K562 (cell line): Measurements from ENCODE around the gene PGM5. TPM values are rescaled to one million over a fixed set of nuclear protein-coding genes. Genes with fewer than 3 reads are reported as not detected.

Experiments used
- ATAC-seq: fragments of 200-7000 bp; cut with Tn5 transposase; 3 replicates; pipeline ENCODE4 v1.9.1; 2020; ENCODE audit warnings: moderate library complexity
- BruUV-seq: library from RNA; stranded (reverse); fragments of 400-500 nt; replicated peaks from 2 replicates; lab custom pipeline; 2021; lab: Mats Ljungman, UMichigan
- CTCF ChIA-PET: fragments of 300-600 bp; formaldehyde crosslinking; extraction: SDS; loops from one replicate; lab custom pipeline; 2021; ENCODE audit warnings: low intra/inter-chr PET ratio; lab: Yijun Ruan, JAX
- POLR2A ChIA-PET: fragments of 300-600, 350-650 bp; sonication (Branson Sonifier 250); formaldehyde crosslinking; extraction: SDS; loops from one replicate; lab custom pipeline; 2021; ENCODE audit warnings: antibody characterized with exemption, inconsistent platforms; lab: Yijun Ruan, JAX
- DNase-seq, 4 experiments: peaks; one replicate each; pipeline versions ENCODE4 v3.0.0 to v3.0.0-alpha.2; 2011 to 2018; ENCODE audit warnings: low spot score in 3 of 4, mixed read lengths in 3 of 4; ENCODE audit errors: extremely low read depth in 1 of 4
- FAIRE-seq: peaks from 2 replicates; lab custom pipeline; 2011; peaks lifted over from hg19 to GRCh38; lab: Jason Lieb, UNC
- H2AFZ ChIP-seq: 2 replicates; pipeline ENCODE4 v1.6.0; 2011; ENCODE audit warnings: low read depth, low read length, control low read depth, inconsistent platforms
- H3K27ac ChIP-seq: fragments of 200-600 bp; 3 replicates; pipeline ENCODE4 v1.8.0; 2011; ENCODE audit warnings: low read depth, mild to moderate bottlenecking, control low read depth, inconsistent platforms, low read length, moderate library complexity, mixed read lengths; ENCODE audit errors: extremely low read depth
- H3K27me3 ChIP-seq, 2 experiments: fragments of 300-600 bp in 1 of 2; 2 replicates in 1 of 2; 3 replicates in 1 of 2; pipeline versions ENCODE4 v1.6.0 to v1.8.0; 2011; ENCODE audit warnings: inconsistent platforms in 2 of 2, low read length in 2 of 2, mild to moderate bottlenecking in 1 of 2, mixed read lengths in 1 of 2, moderate library complexity in 1 of 2; ENCODE audit not compliant: control insufficient read depth in 2 of 2, insufficient read depth in 2 of 2
- H3K36me3 ChIP-seq: fragments of 300-600 bp; 3 replicates; pipeline ENCODE4 v1.8.0; 2011; ENCODE audit warnings: mild to moderate bottlenecking, low read length, inconsistent platforms; ENCODE audit not compliant: control insufficient read depth, insufficient read depth
- H3K4me1 ChIP-seq, 2 experiments: fragments of 200-600 bp in 1 of 2; replicated peaks in 1 of 2; 2 replicates in 1 of 2; 3 replicates in 1 of 2; pipeline versions ENCODE4 v1.5.1 to v1.8.0; 2011; ENCODE audit warnings: inconsistent platforms in 2 of 2, low read length in 2 of 2, mild to moderate bottlenecking in 1 of 2, mixed read lengths in 1 of 2, moderate library complexity in 1 of 2; ENCODE audit not compliant: control insufficient read depth in 2 of 2, insufficient read depth in 2 of 2
- H3K4me2 ChIP-seq: 2 replicates; pipeline ENCODE4 v1.6.1; 2011; ENCODE audit warnings: low read length, control low read depth, inconsistent platforms, mixed read lengths; ENCODE audit not compliant: insufficient read depth
- H3K4me3 ChIP-seq: fragments of 200-600 bp; sonication (generic), shearing (Covaris generic); 2 replicates; pipeline ENCODE4 v1.5.1; 2016; ENCODE audit warnings: control low read depth, inconsistent platforms
- H3K79me2 ChIP-seq: fragments of 200-600 bp; 3 replicates; pipeline ENCODE4 v1.8.0; 2011; ENCODE audit warnings: low read length, inconsistent platforms; ENCODE audit not compliant: control insufficient read depth, insufficient read depth
- H3K9ac ChIP-seq, 2 experiments: 2 replicates each; pipeline versions ENCODE4 v1.6.0 to v1.6.1; 2011; ENCODE audit warnings: low read depth in 2 of 2, low read length in 2 of 2, control low read depth in 1 of 2, inconsistent platforms in 1 of 2, mild to moderate bottlenecking in 1 of 2, mixed read lengths in 1 of 2; ENCODE audit not compliant: insufficient read depth in 1 of 2
- H3K9me1 ChIP-seq: one replicate; pipeline ENCODE4 v1.6.0; 2011; ENCODE audit warnings: inconsistent platforms, mild to moderate bottlenecking, low read length, moderate library complexity; ENCODE audit not compliant: control insufficient read depth, insufficient read depth
- H3K9me3 ChIP-seq: replicated peaks from 2 replicates; pipeline ENCODE4 v1.5.1; 2011; ENCODE audit warnings: low read depth, low read length, inconsistent platforms; ENCODE audit not compliant: control insufficient read depth, insufficient read depth
- H4K20me1 ChIP-seq: replicated peaks from 2 replicates; pipeline ENCODE4 v1.6.1; 2011; ENCODE audit warnings: low read length, inconsistent platforms, mixed read lengths; ENCODE audit not compliant: control insufficient read depth, insufficient read depth
- CREM ChIP-seq: IDR thresholded peaks from 2 replicates; pipeline ENCODE4 v1.6.1; 2014; ENCODE audit warnings: antibody characterized with exemption, low read depth
- GABPB1 ChIP-seq: sonication (generic); formaldehyde crosslinking; IDR thresholded peaks from 2 replicates; pipeline ENCODE4 v1.8.0; 2022; ENCODE audit warnings: mild to moderate bottlenecking, missing genetic modification reagents
- IRF1 ChIP-seq: sonication (generic); formaldehyde crosslinking; IDR thresholded peaks from 2 replicates; pipeline ENCODE4 v1.8.0; 2022; ENCODE audit warnings: missing genetic modification reagents, mild to moderate bottlenecking, borderline replicate concordance
- L3MBTL2 ChIP-seq: fragments of 450-650 bp; IDR thresholded peaks from 2 replicates; pipeline ENCODE4 v1.6.1; 2016; ENCODE audit warnings: mild to moderate bottlenecking, moderate library complexity
- NFRKB ChIP-seq: fragments of 450-650 bp; IDR thresholded peaks from 2 replicates; pipeline ENCODE4 v1.6.1; 2016; ENCODE audit warnings: low read depth
- SIX5 ChIP-seq, 2 experiments: IDR thresholded peaks; 2 replicates each; pipeline ENCODE4 v1.6.1; 2011; ENCODE audit warnings: low read length in 2 of 2, borderline replicate concordance in 1 of 2, low read depth in 1 of 2, mild to moderate bottlenecking in 1 of 2, moderate library complexity in 1 of 2; ENCODE audit not compliant: insufficient read depth in 1 of 2
- TSC22D4 ChIP-seq: fragments of 450-650 bp; IDR thresholded peaks from 2 replicates; pipeline ENCODE4 v1.6.1; 2016; ENCODE audit warnings: missing genetic modification characterization, missing biosample characterization, control low read depth
- YY1 ChIP-seq, 3 experiments: IDR thresholded peaks; 2 replicates each; pipeline ENCODE4 v1.6.1; 2011; ENCODE audit warnings: low read length in 2 of 3, mild to moderate bottlenecking in 2 of 3, moderate library complexity in 2 of 3, borderline replicate concordance in 1 of 3, control low read depth in 1 of 3, low read depth in 1 of 3; ENCODE audit not compliant: insufficient read depth in 3 of 3, insufficient replicate concordance in 2 of 3, control insufficient read depth in 1 of 3, insufficient read length in 1 of 3; ENCODE audit errors: extremely low read depth in 1 of 3
- ZEB2 ChIP-seq: fragments of 450-650 bp; IDR thresholded peaks from 2 replicates; pipeline ENCODE4 v1.6.1; 2016
- ZNF280B ChIP-seq: fragments of 250-450 bp; sonication (Bioruptor Pico); IDR thresholded peaks from 2 replicates; pipeline ENCODE4 v1.5.1; 2021; ENCODE audit warnings: mild to moderate bottlenecking
- ZNF449 ChIP-seq: fragments of 250-450 bp; sonication (Bioruptor Pico); IDR thresholded peaks from 2 replicates; pipeline ENCODE4 v1.8.0; 2022; ENCODE audit warnings: moderate library complexity, mild to moderate bottlenecking, inconsistent platforms
- ZNF695 ChIP-seq: fragments of 450-650 bp; formaldehyde crosslinking; IDR thresholded peaks from 2 replicates; pipeline ENCODE4 v1.4.0; 2020; ENCODE audit warnings: mild to moderate bottlenecking, moderate library complexity
- in situ Hi-C: fragments of 300-500 bp; cut with MboI; formaldehyde crosslinking; loops from 4 replicates; pipeline ENCODE4 v1.15.0; 2018; ENCODE audit warnings: inconsistent platforms, mixed read lengths
- intact Hi-C: fragments of 100-400 bp; cut with micrococcal nuclease; formaldehyde crosslinking; loops from 2 replicates; pipeline ENCODE4 v1.14.2; 2022
- polyA plus RNA-seq, 8 experiments: library from polyadenylated mRNA; depleted of rRNA in 4 of 8; stranded (reverse) in 5 of 8; unstranded in 3 of 8; fragments of >200 nt; fragmentation: Nextera tagmentation in 2 of 8; fragmentation: Illumina TruSeq in 1 of 8; extraction: Ambion mirVana in 2 of 8; extraction: Trizol in 1 of 8; gene quantifications; 2 replicates each; pipeline versions ENCODE4 v1.2.1 to v1.2.3, GENCODE V29; 2011 to 2014; ENCODE audit warnings: inconsistent platforms in 1 of 8, missing spikeins in 1 of 8
- total RNA-seq, 7 experiments: library from RNA; depleted of rRNA in 6 of 7; stranded (reverse); fragments of >200 nt in 6 of 7; fragmentation: Illumina TruSeq in 2 of 7; extraction: Trizol in 2 of 7; gene quantifications; 2 replicates each; pipeline versions ENCODE4 v1.2.1 to v1.2.3, GENCODE V29; 2011 to 2021; ENCODE audit warnings: low replicate concordance in 1 of 7
- TF ChIP-seq, protein P1 (sequence below): fragments of 450-650 bp; IDR thresholded peaks from 2 replicates; pipeline ENCODE4 v1.6.1; 2017; ENCODE audit warnings: antibody characterized with exemption, mild to moderate bottlenecking
- TF ChIP-seq, protein P2 (sequence below): fragments of 250-450 bp; sonication (Bioruptor Pico); IDR thresholded peaks from 2 replicates; pipeline ENCODE4 v1.8.0; 2021; ENCODE audit warnings: borderline replicate concordance, mild to moderate bottlenecking, moderate library complexity; ENCODE audit not compliant: poor library complexity, severe bottlenecking

PGM5 gene
- total and polyA plus RNA-seq, 9 of the 15 experiments (the other 6 are each of a cell fraction or from before 2014, with no cell fraction given), result 0.03 to 0.24 (median 0.15) TPM; not detected in 1

DNA sequence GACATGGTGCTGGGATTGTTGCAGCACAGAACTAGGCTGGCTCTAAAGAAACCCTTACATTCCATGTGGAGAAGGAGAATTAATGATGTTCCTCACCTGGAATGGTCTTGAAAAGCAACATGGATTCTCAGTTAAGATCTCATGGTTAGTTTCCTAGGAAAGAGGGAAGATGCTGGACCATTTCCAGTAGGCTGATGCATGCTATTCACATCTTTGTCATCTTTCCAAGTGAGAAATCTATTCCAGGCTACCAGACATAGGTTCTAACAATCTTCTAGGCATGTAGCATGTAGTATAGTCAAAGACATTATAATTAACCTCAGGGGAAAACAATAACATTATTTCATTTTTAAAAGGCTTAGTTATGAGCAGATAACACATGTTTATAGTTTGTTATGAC lies 139.9 kb downstream of the PGM5 start:
- Histone ChIP-seq H3K4me3 (no peak overlapping the region), H4K20me1 (no peaks in the 10 kb centered on the region), H3K27ac (no peak overlapping the region), H3K9me3 (no peaks in the 10 kb centered on the region), H3K79me2 (no peaks in the 10 kb centered on the region), H3K4me1 (no peaks in the 10 kb centered on the region), H3K27me3 (no peaks in the 10 kb centered on the region; a peak in 1 of 5 replicates), H2AFZ (no peak overlapping the region), H3K9ac (no peak overlapping the region), H3K9me1 (no peaks in the 10 kb centered on the region), H3K36me3 (no peaks in the 10 kb centered on the region), H3K4me2 (no peak overlapping the region)
- no peak for FAIRE-seq
- ChIA-PET CTCF (no interaction called here), POLR2A (no interaction called here)
- intact Hi-C loops, result no loop called here
- in situ Hi-C loops, result no loop called here
- no peak for DNase-seq
- ATAC-seq, result no peak
- BruUV-seq, result no TSS peak
- TF ChIP-seq, protein P1, sequence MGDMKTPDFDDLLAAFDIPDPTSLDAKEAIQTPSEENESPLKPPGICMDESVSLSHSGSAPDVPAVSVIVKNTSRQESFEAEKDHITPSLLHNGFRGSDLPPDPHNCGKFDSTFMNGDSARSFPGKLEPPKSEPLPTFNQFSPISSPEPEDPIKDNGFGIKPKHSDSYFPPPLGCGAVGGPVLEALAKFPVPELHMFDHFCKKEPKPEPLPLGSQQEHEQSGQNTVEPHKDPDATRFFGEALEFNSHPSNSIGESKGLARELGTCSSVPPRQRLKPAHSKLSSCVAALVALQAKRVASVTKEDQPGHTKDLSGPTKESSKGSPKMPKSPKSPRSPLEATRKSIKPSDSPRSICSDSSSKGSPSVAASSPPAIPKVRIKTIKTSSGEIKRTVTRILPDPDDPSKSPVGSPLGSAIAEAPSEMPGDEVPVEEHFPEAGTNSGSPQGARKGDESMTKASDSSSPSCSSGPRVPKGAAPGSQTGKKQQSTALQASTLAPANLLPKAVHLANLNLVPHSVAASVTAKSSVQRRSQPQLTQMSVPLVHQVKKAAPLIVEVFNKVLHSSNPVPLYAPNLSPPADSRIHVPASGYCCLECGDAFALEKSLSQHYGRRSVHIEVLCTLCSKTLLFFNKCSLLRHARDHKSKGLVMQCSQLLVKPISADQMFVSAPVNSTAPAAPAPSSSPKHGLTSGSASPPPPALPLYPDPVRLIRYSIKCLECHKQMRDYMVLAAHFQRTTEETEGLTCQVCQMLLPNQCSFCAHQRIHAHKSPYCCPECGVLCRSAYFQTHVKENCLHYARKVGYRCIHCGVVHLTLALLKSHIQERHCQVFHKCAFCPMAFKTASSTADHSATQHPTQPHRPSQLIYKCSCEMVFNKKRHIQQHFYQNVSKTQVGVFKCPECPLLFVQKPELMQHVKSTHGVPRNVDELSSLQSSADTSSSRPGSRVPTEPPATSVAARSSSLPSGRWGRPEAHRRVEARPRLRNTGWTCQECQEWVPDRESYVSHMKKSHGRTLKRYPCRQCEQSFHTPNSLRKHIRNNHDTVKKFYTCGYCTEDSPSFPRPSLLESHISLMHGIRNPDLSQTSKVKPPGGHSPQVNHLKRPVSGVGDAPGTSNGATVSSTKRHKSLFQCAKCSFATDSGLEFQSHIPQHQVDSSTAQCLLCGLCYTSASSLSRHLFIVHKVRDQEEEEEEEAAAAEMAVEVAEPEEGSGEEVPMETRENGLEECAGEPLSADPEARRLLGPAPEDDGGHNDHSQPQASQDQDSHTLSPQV, result no peak
- TF ChIP-seq ZEB2 (no peak), NFRKB (no peak), ZNF695 (CRISPR knock-in tag) (no peak), IRF1 (CRISPR knock-in tag) (no peak), L3MBTL2 (no peak), TSC22D4 (tag) (no peak), ZNF449 (no peak), YY1 (IDR thresholded peaks at IDR 0.05; ENCODE audit: borderline replicate concordance in 1 of 3, control insufficient read depth in 1 of 3, extremely low read depth in 1 of 3, insufficient read depth in 3 of 3, insufficient read length in 1 of 3, insufficient replicate concordance in 2 of 3, low read depth in 1 of 3, low read length in 2 of 3) (no peak), GABPB1 (no peak), SIX5 (IDR thresholded peaks at IDR 0.05; ENCODE audit: borderline replicate concordance in 1 of 2, insufficient read depth in 1 of 2, low read depth in 1 of 2, low read length in 2 of 2) (no peak), CREM (no peak), ZNF280B (CRISPR knock-in tag) (no peak)
- TF ChIP-seq, protein P2, sequence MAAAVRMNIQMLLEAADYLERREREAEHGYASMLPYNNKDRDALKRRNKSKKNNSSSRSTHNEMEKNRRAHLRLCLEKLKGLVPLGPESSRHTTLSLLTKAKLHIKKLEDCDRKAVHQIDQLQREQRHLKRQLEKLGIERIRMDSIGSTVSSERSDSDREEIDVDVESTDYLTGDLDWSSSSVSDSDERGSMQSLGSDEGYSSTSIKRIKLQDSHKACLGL, result no peak
